ENCODE data around the gene CRHR1. TPM values are rescaled to one million over a fixed set of nuclear protein-coding genes. Genes with fewer than 3 reads are reported as not detected.
A peak's percentile ranks its signal among the peaks of the same experiment; 100 is the strongest.

The CRHR1 gene
- total RNA-seq, 6 experiments from 2014 or later, result not detected

- no peaks in the 10 kb centered on the region for H3K9me3 ChIP-seq
- peaks cover 0 to 20% (median 4%) of the 10 kb centered on the region in 4 donors for H3K4me1 ChIP-seq
- no peak for DNase-seq
- intact Hi-C loops (cut with DNase I), result no loop called here
- no peak for TF ChIP-seq CTCF (IDR thresholded peaks at IDR 0.05)
- no peak for ATAC-seq
- no peaks in the 10 kb centered on the region for H3K36me3 ChIP-seq
- H3K4me3 ChIP-seq, result peak overlapping the region in 1 of 3 donors; percentile 9
- H3K27me3 ChIP-seq, result peaks cover 0 to 18% of the 10 kb centered on the region in 2 donors
- no peak overlapping the region for H3K27ac ChIP-seq
- WGBS (ENCODE audit: insufficient coverage, low coverage, low lambda C conversion rate, missing lambda C conversion rate), result under 1% methylated on average over 19 of the region's 64 CpGs
Observed at GRCh38 chr17:45783593-45784292, 377 bp upstream of the CRHR1 start.

GRCh38 chr17:45784741-45785479 lies 790 bp downstream of the CRHR1 start:
- H3K27me3 ChIP-seq, result peaks cover 0 to 18% of the 10 kb centered on the region in 2 donors
- intact Hi-C loops (cut with DNase I), result no loop called here
- DNase-seq, result peak in 1 of 3 donors; percentile 54

GRCh38 chr17:45785480-45786193 lies 1.5 kb downstream of the CRHR1 start:
- peaks cover 0 to 18% of the 10 kb centered on the region in 2 donors for H3K27me3 ChIP-seq

More at GRCh38 chr17:45784741-45785479, 790 bp downstream of the CRHR1 start:
- Histone ChIP-seq H3K36me3 (no peaks in the 10 kb centered on the region), H3K4me3 (peak overlapping the region; percentile 9 to 24 (median 11)), H3K27ac (no peak overlapping the region), H3K9me3 (no peaks in the 10 kb centered on the region), H3K4me1 (peaks cover 0 to 20% (median 4%) of the 10 kb centered on the region in 4 donors)
- ATAC-seq, result peak; percentile 67 to 80 (median 76)
- WGBS (ENCODE audit: insufficient coverage, low coverage, low lambda C conversion rate, missing lambda C conversion rate), result 9% methylated on average over 6 of the region's 82 CpGs
- TF ChIP-seq CTCF (IDR thresholded peaks at IDR 0.05), result peak in 1 of 4 donors; percentile 15
- no peak for TF ChIP-seq POLR2A (IDR thresholded peaks at IDR 0.05)

More at GRCh38 chr17:45785480-45786193, 1.5 kb downstream of the CRHR1 start:
- ATAC-seq (no peak), DNase-seq (no peak)
- TF ChIP-seq CTCF (IDR thresholded peaks at IDR 0.05) (no peak), POLR2A (IDR thresholded peaks at IDR 0.05) (no peak)
- peak overlapping the region; percentile 9 to 24 (median 11) for H3K4me3 ChIP-seq
- intact Hi-C loops (cut with DNase I), result no loop called here
- no peaks in the 10 kb centered on the region for H3K36me3 ChIP-seq
- peaks cover 0 to 20% (median 4%) of the 10 kb centered on the region in 4 donors for H3K4me1 ChIP-seq
- 39% methylated on average over 20 of the region's 28 CpGs for WGBS (ENCODE audit: insufficient coverage, low coverage, low lambda C conversion rate, missing lambda C conversion rate)
- no peaks in the 10 kb centered on the region for H3K9me3 ChIP-seq
- H3K27ac ChIP-seq, result no peak overlapping the region

Data from right lobe of liver (tissue), 6 donors.